GOT3 (cell line): ENCODE measurements around the gene LARP1B.
"Not testable (repeated sequence)": the region's sequence is repeated elsewhere in the genome, so short reads cannot be mapped to it uniquely, and the experiment has no call there.

Experiments used
- DNase-seq: peaks from one replicate; lab custom pipeline; 2025; ENCODE audit warnings: mixed read lengths; lab: John Stamatoyannopoulos, UW

The LARP1B gene

DNA sequence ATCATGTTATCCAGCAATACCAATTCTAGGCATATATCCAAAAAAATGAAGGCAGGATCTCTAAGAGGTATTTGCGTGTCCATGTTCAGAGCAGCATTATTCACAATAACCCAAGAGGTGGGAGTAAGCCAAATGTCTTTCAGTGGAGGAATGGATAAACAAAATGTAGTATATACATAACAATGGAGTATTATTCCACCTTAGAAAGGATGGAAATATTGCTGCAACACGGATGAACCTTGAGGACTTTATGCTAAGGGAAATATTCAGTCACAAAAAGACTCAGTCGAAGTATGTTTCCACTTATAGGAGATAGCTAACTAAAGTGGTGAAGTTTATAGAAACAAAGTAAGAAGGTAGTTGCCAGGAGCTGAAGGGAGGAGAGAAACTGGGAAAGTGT, 74.3 kb downstream of the LARP1B start:
- DNase-seq = no peak

- DNase-seq = no peak
Observed at GRCh38 chr4:128141866-128142265, 80.8 kb downstream of the LARP1B start.

DNA sequence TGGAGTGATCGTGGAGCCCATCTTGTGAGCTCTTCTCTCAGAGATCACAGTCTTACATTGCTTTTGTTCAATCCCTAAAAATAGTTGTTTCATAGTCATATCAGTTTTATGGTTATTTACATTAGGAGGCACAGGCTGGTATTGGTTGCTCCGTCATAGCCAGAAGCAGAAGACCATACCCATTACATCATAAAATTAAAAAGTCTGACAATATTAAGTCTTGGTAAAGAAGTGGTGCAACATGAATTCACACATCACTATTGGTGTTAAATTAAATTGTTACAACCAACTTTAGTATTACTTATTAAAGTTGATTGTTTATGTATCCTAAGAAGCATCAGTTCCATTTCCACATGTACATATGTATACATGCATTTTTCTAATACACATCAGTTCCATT, 84.6 kb downstream of the LARP1B start:
- DNase-seq = no peak

DNA sequence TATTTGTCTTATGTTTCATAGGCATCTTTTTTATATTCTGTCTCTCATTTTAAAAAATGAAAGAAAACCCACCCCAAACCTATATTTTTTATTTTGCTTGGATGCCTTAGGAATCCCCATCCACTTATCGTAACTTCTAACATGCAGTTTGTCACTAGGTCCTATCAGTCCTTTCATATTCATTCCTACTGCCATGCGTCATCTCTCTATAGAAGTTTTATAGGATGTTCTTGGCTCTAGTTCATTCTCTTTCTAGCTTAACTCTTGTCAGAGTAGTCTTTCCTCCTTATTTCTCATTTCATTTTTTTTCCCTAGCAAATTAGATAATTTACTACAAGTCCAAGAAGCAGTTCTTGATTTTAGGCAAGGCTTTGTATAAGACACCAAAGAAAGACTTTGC, 92.7 kb downstream of the LARP1B start:
- DNase-seq = no peak

DNA sequence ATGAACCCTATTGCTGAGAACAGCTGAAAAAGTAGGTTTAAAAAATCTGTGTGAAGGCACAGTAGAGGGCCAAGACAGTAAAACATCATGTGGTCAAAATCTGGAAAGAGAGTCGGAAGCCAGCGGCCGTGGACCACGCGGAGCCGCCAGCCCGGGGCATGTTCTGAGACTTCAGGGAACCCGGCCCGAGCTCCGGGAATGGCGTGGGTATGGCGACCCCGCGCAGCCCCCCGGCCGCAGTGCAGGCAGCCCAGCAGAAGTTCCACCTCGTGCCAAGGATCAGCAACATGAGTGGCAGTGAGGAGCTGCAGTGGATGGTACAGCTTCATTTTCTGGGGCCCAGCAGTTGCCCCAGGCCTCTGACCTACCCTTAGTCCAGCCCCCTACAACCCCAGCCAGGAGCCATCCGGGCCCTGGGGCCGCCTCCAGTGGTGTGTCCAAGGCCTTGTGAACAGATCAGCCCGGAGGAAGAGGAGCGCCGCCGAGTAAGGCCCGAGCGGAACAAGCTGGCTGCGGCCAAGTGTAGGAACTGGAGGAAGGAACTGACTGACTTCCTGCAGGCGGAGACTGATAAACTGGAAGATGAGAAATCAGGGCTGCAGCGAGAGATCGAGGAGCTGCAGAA, 94.2 kb downstream of the LARP1B start:
- no peak for DNase-seq

DNA sequence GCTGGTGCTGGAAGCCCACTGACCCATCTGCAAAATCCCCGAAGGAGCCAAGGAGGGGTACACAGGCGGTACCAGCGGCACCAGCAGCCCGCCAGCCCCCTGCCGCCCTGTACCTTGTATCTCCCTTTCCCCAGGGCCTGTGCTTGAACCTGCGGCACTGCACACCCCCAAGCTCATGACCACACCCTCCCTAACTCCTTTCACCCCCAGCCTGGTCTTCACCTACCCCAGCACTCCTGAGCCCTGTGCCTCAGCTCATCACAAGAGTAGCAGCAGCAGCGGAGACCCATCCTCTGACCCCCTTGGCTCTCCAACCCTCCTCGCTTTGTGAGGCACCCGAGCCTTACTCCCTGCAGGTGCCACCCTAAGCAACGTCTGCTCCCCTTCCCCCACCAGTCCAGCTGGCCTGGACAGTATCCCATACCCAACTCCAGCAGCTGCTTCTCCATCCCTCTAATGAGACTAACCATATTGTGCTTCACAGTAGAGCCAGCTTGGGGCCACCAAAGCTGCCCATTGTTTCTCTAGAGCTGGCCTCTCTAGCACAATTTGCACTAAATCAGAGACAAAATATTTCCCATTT, 94.9 kb downstream of the LARP1B start:
- DNase-seq = no peak

DNA sequence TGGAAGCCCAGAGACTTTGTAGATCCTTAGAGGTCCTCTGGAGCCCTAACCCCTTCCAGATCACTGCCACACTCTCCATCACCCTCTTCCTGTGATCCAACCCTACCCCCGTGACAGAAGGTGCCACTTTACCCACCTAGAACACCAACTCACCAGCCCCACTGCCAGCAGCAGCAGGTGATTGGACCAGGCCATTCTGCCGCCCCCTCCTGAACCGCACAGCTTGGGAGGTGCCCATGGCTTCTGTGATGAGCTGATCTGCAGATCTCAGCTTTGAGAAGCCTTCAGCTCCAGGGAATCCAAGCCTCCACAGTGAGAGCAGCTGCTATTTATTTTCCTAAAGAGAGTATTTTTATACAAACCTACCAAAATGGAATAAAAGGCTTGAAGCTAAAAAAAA, 95.4 kb downstream of the LARP1B start:
- not testable (repeated sequence) for DNase-seq

DNA sequence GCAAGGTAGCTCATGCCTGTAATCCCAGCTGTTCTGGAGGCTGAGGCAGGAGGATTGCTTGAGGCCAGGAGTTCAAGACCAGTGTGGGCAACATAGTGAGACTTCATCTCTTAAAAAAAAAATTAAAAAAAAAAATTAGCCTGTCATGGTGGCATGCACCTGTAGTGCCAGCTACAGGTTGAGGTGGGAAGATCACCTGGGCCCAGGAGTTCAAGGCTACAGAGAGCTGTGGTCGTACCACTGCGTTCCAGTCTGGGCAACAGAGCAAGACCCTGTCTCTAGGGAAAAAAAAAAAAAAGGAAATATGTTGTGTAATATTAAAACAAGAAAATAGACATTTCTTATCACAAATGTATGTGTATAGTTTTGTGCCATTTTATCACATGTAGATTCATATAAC, 97.8 kb downstream of the LARP1B start:
- DNase-seq = no peak

GRCh38 chr4:128159967-128160366, 98.9 kb downstream of the LARP1B start:
- no peak for DNase-seq

DNA sequence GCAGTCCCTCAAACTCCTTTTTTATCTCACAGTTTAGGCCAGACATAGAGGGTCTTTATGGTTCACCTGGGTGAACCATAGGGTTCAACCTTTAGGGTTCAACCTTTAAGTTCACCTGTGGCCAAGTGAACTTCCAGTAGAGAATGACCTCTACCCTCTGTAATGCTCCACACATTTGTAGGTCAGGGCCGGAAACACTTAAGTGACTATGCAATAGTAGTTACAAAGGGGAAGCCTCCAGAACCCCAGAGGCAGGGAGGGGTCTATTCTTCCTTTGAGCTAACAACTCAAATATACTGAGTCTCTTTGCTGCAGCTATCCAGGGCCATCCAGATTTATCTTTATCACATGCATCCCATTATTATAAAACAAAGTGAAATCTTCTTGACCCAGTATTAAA, 100.0 kb downstream of the LARP1B start:
- no peak for DNase-seq

GRCh38 chr4:128162434-128162833, 101.3 kb downstream of the LARP1B start:
- no peak for DNase-seq

DNA sequence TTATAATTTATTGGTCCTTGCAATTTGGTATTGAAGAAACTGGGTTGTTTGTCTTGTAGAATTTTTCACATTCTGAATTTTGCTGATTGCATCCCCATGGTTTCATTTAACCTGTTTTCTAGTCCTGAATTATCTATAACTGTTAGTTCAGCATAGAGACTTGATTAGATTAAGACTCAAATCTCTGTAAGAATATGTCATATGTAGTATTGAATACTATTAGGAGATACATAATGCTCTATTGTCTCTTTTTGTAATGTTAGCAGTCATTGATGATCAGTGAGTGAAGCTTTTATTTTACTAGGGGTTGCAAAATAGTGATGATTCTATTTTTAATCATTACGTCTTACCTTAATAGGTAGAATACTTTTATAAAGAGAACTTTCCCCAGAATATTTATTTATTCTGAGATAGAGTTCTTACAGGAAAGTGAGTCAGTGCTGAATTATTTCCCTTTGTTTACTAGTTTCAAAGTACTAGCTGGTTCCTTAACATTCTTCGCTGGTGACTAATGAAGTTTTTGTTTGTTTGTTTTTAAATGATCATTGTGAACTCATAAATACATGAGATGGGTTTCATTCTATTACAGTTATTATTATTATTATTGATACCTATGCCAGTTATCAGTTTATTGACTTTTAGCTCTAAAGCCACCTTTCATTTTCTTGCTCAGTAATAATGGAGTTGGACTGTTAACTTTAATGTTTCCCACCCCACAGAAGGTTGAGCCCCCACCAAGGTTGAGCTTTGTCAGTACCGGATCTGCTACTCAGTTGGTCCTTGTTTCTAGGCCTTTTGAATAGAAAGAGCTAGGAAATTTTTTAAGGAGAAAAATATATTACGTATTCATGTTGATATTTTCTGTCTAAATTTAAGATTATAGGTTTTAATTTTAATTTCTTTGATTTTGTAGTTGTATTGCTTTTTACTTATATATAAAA, 102.3 kb downstream of the LARP1B start:
- no peak for DNase-seq

DNA sequence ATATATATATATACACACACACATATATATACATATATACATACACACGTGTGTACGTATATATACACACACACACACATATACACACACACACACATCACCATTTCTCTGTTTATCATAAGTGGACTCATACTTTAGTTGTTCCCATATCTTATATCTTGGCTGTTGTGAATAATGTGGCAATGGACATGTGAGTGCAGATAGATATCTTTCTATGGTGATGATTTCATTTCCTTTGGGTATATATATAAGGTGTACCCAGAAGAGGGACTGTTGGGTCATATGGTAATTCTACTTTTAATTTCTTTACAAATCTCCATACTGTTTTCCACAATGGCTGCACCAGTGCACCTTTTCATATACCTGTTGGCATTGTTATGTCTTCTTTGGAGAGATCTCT, 105.9 kb downstream of the LARP1B start:
- no peak for DNase-seq

- no peak for DNase-seq
Observed at GRCh38 chr4:128168701-128169100, 107.6 kb downstream of the LARP1B start.

DNA sequence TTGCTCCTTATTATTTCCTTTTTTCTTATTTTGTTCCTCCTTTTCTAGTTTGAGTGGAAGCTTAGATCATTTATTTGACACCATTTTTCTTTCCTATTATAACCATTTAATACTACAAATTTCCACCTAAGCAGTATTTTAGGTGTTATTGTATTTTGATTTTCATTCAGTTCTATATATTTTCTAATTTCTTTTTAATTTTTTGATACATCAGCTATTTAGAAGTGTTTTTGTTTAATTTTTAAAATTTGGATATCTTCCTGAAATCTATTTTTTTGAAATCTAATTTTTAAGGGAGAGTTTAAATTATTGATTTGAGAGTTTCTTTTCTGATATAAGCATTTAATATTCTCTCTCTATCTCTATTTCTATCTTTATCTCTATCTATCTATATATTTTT, 108.1 kb downstream of the LARP1B start:
- no peak for DNase-seq

GRCh38 chr4:128176643-128177042, 115.5 kb downstream of the LARP1B start:
- DNase-seq = no peak

DNA sequence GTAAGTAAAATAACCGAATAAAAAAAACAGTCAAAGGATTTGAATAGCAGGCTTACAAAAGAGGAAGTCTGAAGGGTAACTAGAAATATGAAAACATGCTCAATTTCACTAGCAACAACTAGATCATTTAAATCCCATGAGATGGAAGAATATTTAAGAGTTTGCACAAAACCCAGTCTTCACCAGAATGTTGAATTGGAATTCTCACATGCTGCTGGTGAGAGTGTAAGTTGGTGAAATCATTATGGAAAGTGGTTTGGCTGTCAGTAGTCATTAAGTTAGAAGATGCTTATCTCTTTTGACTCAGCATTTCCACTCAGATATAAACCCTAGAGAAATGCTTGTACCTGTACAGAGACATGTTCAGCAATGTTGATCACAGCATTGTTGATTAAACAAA, 116.4 kb downstream of the LARP1B start:
- no peak for DNase-seq

GRCh38 chr4:128186623-128187022, 125.5 kb downstream of the LARP1B start:
- no peak for DNase-seq

GRCh38 chr4:128191115-128191781, 130.1 kb downstream of the LARP1B start:
- DNase-seq = no peak

DNA sequence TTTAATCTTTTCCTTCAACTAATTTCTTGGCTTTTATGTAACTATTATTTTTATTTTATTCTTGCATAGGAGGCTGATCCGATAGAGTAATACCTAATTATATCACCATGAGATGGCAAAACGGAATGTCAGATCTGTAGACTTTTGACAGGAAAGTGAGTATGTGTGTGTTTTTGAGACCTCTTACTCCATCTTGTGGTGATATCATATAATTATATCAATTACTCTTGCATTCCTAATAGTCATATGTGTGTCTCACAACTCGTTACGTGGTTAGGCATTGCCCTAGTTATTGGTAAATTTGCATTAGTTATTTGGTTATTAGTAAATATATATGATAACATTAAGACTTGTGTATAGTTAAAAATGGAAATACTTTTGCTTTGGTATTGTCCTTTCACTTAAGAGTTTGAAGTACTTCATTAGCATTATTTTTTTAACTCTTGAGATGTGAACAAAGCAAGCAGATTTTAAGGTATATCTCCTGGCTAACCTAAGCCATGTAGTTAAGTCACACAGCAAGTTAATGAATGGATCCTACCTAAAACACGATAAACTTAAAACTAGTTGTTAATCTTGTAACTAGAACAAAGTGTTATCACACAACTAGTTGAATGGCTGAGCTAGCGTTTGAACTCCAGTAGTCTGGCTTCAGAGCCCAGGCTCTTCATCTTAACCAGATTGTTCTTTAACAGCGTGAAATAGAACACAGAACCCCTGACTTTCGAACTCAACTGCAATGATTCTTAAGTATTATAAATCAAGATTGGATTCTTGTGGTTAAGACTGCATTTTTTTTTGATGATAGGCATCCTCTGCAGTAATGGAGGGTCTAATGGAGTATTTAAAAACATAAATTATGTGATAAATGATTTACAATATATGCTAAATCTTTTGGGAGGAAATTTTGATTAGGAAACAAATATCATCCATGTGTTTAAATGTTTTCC, 159.4 kb downstream of the LARP1B start:
- DNase-seq = no peak

GRCh38 chr4:128221586-128221985, 160.5 kb downstream of the LARP1B start:
- DNase-seq = no peak
